Glutamatergic neuron (in vitro differentiated cells): ENCODE measurements around the gene HLTF. TPM values are rescaled to one million over a fixed set of nuclear protein-coding genes. Genes with fewer than 3 reads are reported as not detected.
"Not testable (repeated sequence)": the region's sequence is repeated elsewhere in the genome, so short reads cannot be mapped to it uniquely, and the experiment has no call there.

ENCODE experiments used
- DNase-seq: peaks from one replicate; pipeline ENCODE4 v3.0.0; 2022
- H3K27ac Mint-ChIP-seq: one replicate; pipeline ENCODE4 v1.8.0; 2020; ENCODE audit warnings: mild to moderate bottlenecking, mixed read lengths, inconsistent platforms; ENCODE audit not compliant: unreplicated experiment
- H3K27me3 Mint-ChIP-seq: one replicate; pipeline ENCODE4 v1.8.0; 2020; ENCODE audit warnings: mild to moderate bottlenecking, moderate library complexity, mixed read lengths, inconsistent platforms; ENCODE audit not compliant: unreplicated experiment
- H3K36me3 Mint-ChIP-seq: one replicate; pipeline ENCODE4 v1.8.0; 2020; ENCODE audit warnings: mild to moderate bottlenecking, mixed read lengths, inconsistent platforms; ENCODE audit not compliant: unreplicated experiment
- H3K4me1 Mint-ChIP-seq: one replicate; pipeline ENCODE4 v1.8.0; 2020; ENCODE audit warnings: mild to moderate bottlenecking, low read depth, mixed read lengths, inconsistent platforms; ENCODE audit not compliant: unreplicated experiment
- H3K4me3 Mint-ChIP-seq: one replicate; pipeline ENCODE4 v1.8.0; 2020; ENCODE audit warnings: mild to moderate bottlenecking, mixed read lengths, inconsistent platforms; ENCODE audit not compliant: unreplicated experiment
- H3K9me3 Mint-ChIP-seq: one replicate; pipeline ENCODE4 v1.8.0; 2020; ENCODE audit warnings: mild to moderate bottlenecking, moderate library complexity, mixed read lengths, inconsistent platforms; ENCODE audit not compliant: unreplicated experiment
- CTCF ChIP-seq: fragments of 200-600 bp; sonication (generic); IDR thresholded peaks from one replicate; pipeline ENCODE4 v1.5.0; 2021; ENCODE audit not compliant: partially characterized antibody, unreplicated experiment
- total RNA-seq: library from RNA; stranded (reverse); fragmentation: NEBNext Ultra II Directional; extraction: Animal tissue kit (Norgen Biotek cat#: 25700); gene quantifications from one replicate; pipeline ENCODE4 v1.2.1, GENCODE V29; 2021; ENCODE audit not compliant: unreplicated experiment

Gene HLTF
- total RNA-seq, 1 donor from 2014 or later, result 45.1 TPM

- Mint-ChIP-seq H3K4me3 (no peak overlapping the region), H3K27me3 (peaks cover 3% of the 10 kb centered on the region), H3K27ac (no peak overlapping the region), H3K4me1 (no peaks in the 10 kb centered on the region), H3K36me3 (no peaks in the 10 kb centered on the region), H3K9me3 (peaks cover 4% of the 10 kb centered on the region)
- TF ChIP-seq CTCF, result no peak
- DNase-seq, result no peak
Measured at GRCh38 chr3:149101154-149101553, 14.8 kb upstream of the HLTF start.

GRCh38 chr3:149097987-149098386 is 11.7 kb upstream of the HLTF start:
- H3K4me3 Mint-ChIP-seq, H3K9me3 Mint-ChIP-seq, H3K27ac Mint-ChIP-seq, H3K4me1 Mint-ChIP-seq, DNase-seq, H3K27me3 Mint-ChIP-seq, H3K36me3 Mint-ChIP-seq: not testable (repeated sequence)

GRCh38 chr3:149095487-149095886 is 9.2 kb upstream of the HLTF start:
- no peak overlapping the region for H3K4me3 Mint-ChIP-seq
- no peaks in the 10 kb centered on the region for H3K4me1 Mint-ChIP-seq
- no peak for DNase-seq
- TF ChIP-seq CTCF, result no peak
- H3K36me3 Mint-ChIP-seq, result no peaks in the 10 kb centered on the region
- H3K27me3 Mint-ChIP-seq, result peaks cover 3% of the 10 kb centered on the region
- peaks cover 3% of the 10 kb centered on the region for H3K9me3 Mint-ChIP-seq
- no peak overlapping the region for H3K27ac Mint-ChIP-seq

- Mint-ChIP-seq H3K27me3 (peaks cover 2% of the 10 kb centered on the region), H3K27ac (no peak overlapping the region), H3K36me3 (peaks cover 5% of the 10 kb centered on the region), H3K4me3 (no peak overlapping the region), H3K9me3 (no peaks in the 10 kb centered on the region), H3K4me1 (no peaks in the 10 kb centered on the region)
- no peak for DNase-seq
- TF ChIP-seq CTCF, result no peak
Measured at GRCh38 chr3:149091983-149092382, 5.7 kb upstream of the HLTF start.

- DNase-seq, result no peak
- Mint-ChIP-seq H3K4me1 (peaks cover 2% of the 10 kb centered on the region), H3K27me3 (peaks cover 7% of the 10 kb centered on the region), H3K27ac (no peak overlapping the region), H3K36me3 (peaks cover 9% of the 10 kb centered on the region), H3K4me3 (no peak overlapping the region), H3K9me3 (peaks cover 2% of the 10 kb centered on the region)
- no peak for TF ChIP-seq CTCF
Measured at GRCh38 chr3:149090907-149091306, 4.6 kb upstream of the HLTF start.

GRCh38 chr3:149090461-149090860 is 4.1 kb upstream of the HLTF start:
- peaks cover 4% of the 10 kb centered on the region for H3K9me3 Mint-ChIP-seq

More at GRCh38 chr3:149090461-149090860, 4.1 kb upstream of the HLTF start:
- no peak for DNase-seq
- Mint-ChIP-seq H3K36me3 (peaks cover 9% of the 10 kb centered on the region), H3K27me3 (peaks cover 9% of the 10 kb centered on the region), H3K4me1 (peaks cover 4% of the 10 kb centered on the region), H3K4me3 (no peak overlapping the region), H3K27ac (no peak overlapping the region)
- no peak for TF ChIP-seq CTCF
